Smooth muscle cell (in vitro differentiated cells): Measurements from ENCODE around the gene TREX2. TPM values are rescaled to one million over a fixed set of nuclear protein-coding genes. Genes with fewer than 3 reads are reported as not detected.

Source experiments
- DNase-seq: peaks from one replicate; lab custom pipeline; 2025; ENCODE audit not compliant: unreplicated experiment; lab: John Stamatoyannopoulos, UW
- H2AFZ ChIP-seq: fragments of 200-600 bp; sonication (generic); 2 replicates; pipeline ENCODE4 v1.6.0; 2016; ENCODE audit warnings: antibody characterized with exemption, low read depth, mild to moderate bottlenecking
- H3F3A ChIP-seq: fragments of 200-600 bp; sonication (generic); 2 replicates; pipeline ENCODE4 v1.6.0; 2017; ENCODE audit warnings: antibody characterized with exemption, low read depth
- H3K27ac ChIP-seq: fragments of 200-600 bp; sonication (generic); 2 replicates; pipeline ENCODE4 v1.5.1; 2016; ENCODE audit warnings: low read depth, mild to moderate bottlenecking
- H3K27me3 ChIP-seq: fragments of 200-600 bp; sonication (generic); 2 replicates; pipeline ENCODE4 v1.6.1; 2016; ENCODE audit warnings: low read depth, mild to moderate bottlenecking
- H3K36me3 ChIP-seq: fragments of 200-600 bp; sonication (generic); 2 replicates; pipeline ENCODE4 v1.5.1; 2016; ENCODE audit warnings: low read depth
- H3K4me1 ChIP-seq: fragments of 200-600 bp; sonication (generic); 2 replicates; pipeline ENCODE4 v1.5.1; 2016; ENCODE audit warnings: low read depth
- H3K4me2 ChIP-seq: fragments of 200-600 bp; sonication (generic); 2 replicates; pipeline ENCODE4 v1.6.0; 2016; ENCODE audit warnings: mild to moderate bottlenecking
- H3K4me3 ChIP-seq: fragments of 200-600 bp; sonication (generic); 2 replicates; pipeline ENCODE4 v1.5.1; 2016; ENCODE audit warnings: mild to moderate bottlenecking
- H3K79me2 ChIP-seq: fragments of 200-600 bp; sonication (generic); 2 replicates; pipeline ENCODE4 v1.6.0; 2016; ENCODE audit warnings: low read depth, mild to moderate bottlenecking
- H3K9ac ChIP-seq: fragments of 200-600 bp; sonication (generic); 2 replicates; pipeline ENCODE4 v1.6.0; 2016; ENCODE audit warnings: low read depth
- H3K9me3 ChIP-seq: fragments of 200-600 bp; sonication (generic); replicated peaks from 2 replicates; pipeline ENCODE4 v1.5.1; 2016; ENCODE audit warnings: low read depth
- H4K20me1 ChIP-seq: fragments of 200-600 bp; sonication (generic); 2 replicates; pipeline ENCODE4 v1.6.0; 2016; ENCODE audit warnings: low read depth
- CTCF ChIP-seq: fragments of 200-600 bp; sonication (generic); IDR thresholded peaks from 2 replicates; pipeline ENCODE4 v1.5.1; 2017; ENCODE audit warnings: borderline replicate concordance, mild to moderate bottlenecking, antibody characterized with exemption; ENCODE audit not compliant: insufficient read depth, poor library complexity, severe bottlenecking
- WGBS: methylation state at CpG from one replicate; pipeline ENCODE4 v1.1.7; 2016; ENCODE audit warnings: low lambda C conversion rate; 5-methylcytosine and 5-hydroxymethylcytosine counted together
- polyA plus RNA-seq: library from polyadenylated mRNA; unstranded; fragments of >200 nt; fragmentation: Nextera tagmentation; extraction: Ambion mirVana; gene quantifications from 2 replicates; pipeline ENCODE4 v1.2.1, GENCODE V29; 2016
- total RNA-seq: library from RNA; depleted of rRNA; stranded (reverse); fragments of >200 nt; gene quantifications from 2 replicates; pipeline ENCODE4 v1.2.3, GENCODE V29; 2014

Gene TREX2
- total and polyA plus RNA-seq, 2 experiments from 2014 or later, result 0.41 to 4.0 TPM

GRCh38 chrX:153447581-153447960, 1.7 kb upstream of the TREX2 start:
- no peak overlapping the region for H2AFZ ChIP-seq
- no peak overlapping the region for H3K9ac ChIP-seq
- no peak for TF ChIP-seq CTCF
- no peaks in the 10 kb centered on the region for H3K4me1 ChIP-seq
- H3K79me2 ChIP-seq, result no peaks in the 10 kb centered on the region
- DNase-seq, result no peak
- no peaks in the 10 kb centered on the region for H3K9me3 ChIP-seq
- WGBS, result 91% methylated on average over 8 of the region's 8 CpGs
- no peaks in the 10 kb centered on the region for H3F3A ChIP-seq
- H3K4me3 ChIP-seq, result no peak overlapping the region
- H3K27me3 ChIP-seq, result no peaks in the 10 kb centered on the region
- no peak overlapping the region for H3K27ac ChIP-seq
- no peak overlapping the region for H3K4me2 ChIP-seq
- no peaks in the 10 kb centered on the region for H3K36me3 ChIP-seq
- no peaks in the 10 kb centered on the region for H4K20me1 ChIP-seq

- H3K4me2 ChIP-seq, result no peak overlapping the region
These were observed 1.2 kb upstream of the TREX2 start for GRCh38 chrX:153446950-153447580.

GRCh38 chrX:153446636-153446936, 730 bp upstream of the TREX2 start:
- Histone ChIP-seq H3K9ac (no peak overlapping the region), H3K27ac (no peak overlapping the region), H4K20me1 (no peaks in the 10 kb centered on the region), H3K36me3 (no peaks in the 10 kb centered on the region), H3K79me2 (no peaks in the 10 kb centered on the region), H2AFZ (no peak overlapping the region), H3K9me3 (no peaks in the 10 kb centered on the region), H3F3A (no peaks in the 10 kb centered on the region), H3K4me3 (no peak overlapping the region), H3K4me2 (no peak overlapping the region), H3K4me1 (no peaks in the 10 kb centered on the region), H3K27me3 (no peaks in the 10 kb centered on the region)
- 73% methylated on average over 10 of the region's 10 CpGs for WGBS
- TF ChIP-seq CTCF, result no peak
- DNase-seq, result no peak

More at GRCh38 chrX:153446950-153447580, 1.2 kb upstream of the TREX2 start:
- WGBS, result 94% methylated on average over 17 of the region's 17 CpGs
- Histone ChIP-seq H3K9me3 (no peaks in the 10 kb centered on the region), H3K27me3 (no peaks in the 10 kb centered on the region), H3F3A (no peaks in the 10 kb centered on the region), H2AFZ (no peak overlapping the region), H4K20me1 (no peaks in the 10 kb centered on the region), H3K27ac (no peak overlapping the region), H3K9ac (no peak overlapping the region), H3K4me1 (no peaks in the 10 kb centered on the region), H3K79me2 (no peaks in the 10 kb centered on the region), H3K36me3 (no peaks in the 10 kb centered on the region), H3K4me3 (no peak overlapping the region)
- TF ChIP-seq CTCF, result no peak
- no peak for DNase-seq
